CD1c-positive myeloid dendritic cell (primary cell): ENCODE data around the gene RAB11FIP4.
A peak's percentile ranks its signal among the peaks of the same experiment; 100 is the strongest.

Source experiments
- DNase-seq: peaks from one replicate; pipeline ENCODE4 v3.0.0-alpha.2; 2016; ENCODE audit errors: extremely low spot score

The RAB11FIP4 gene

GRCh38 chr17:31431852-31432658, 40.6 kb downstream of the RAB11FIP4 start:
- DNase-seq = no peak

DNA sequence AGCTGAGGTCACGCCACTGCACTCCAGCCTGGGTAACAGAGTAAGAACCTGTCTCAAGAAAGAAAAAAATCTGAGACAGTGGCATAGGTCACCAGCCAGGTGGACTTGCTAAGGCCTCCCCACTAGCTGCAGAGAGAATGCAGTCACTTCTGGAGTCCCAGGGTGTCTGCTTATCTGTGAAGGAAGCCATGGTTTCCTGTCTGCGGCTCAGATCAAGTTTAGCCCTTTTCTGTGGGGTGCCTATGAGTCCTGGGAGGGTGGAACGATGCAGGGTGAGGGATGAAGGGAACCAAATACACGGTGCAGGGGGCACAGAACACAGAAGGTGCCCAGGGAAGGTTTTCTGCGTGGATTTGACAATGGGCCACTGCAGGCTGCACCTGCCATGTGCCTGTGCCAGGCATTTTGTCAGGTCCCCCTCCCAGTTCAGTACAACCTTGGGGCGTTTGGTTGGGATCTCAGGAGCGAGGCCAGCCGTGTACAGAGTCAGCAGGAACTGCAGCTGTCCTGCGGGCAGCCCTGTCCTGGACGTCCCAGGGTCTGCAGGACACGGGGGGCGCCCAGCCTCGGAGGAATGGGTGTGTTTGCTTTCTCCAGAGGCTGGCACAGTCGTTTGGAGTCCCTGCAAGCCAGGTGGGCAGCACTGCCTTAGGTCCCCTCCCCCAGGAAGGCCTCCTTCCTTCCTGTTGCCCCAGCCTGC, 41.8 kb downstream of the RAB11FIP4 start:
- no peak for DNase-seq

GRCh38 chr17:31433811-31434726, 42.6 kb downstream of the RAB11FIP4 start:
- no peak for DNase-seq

DNA sequence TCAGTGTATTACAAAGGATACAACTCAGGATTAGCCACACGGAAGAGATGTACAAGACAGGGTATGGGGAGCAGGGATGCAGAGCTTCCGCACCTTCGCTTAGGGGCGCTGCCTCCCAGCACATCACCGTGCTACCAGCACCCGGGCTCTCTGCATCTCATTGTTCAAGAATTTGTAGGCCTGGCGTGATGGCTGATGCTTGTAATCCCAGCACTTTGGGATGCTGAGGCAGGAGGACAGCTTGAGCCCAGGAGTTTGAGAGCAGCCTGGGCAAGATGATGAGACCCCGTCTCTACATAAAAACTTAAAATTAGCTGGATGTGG, 43.2 kb downstream of the RAB11FIP4 start:
- no peak for DNase-seq

- DNase-seq = no peak
Observed at GRCh38 chr17:31435581-31435980, 44.1 kb downstream of the RAB11FIP4 start.

- DNase-seq = no peak
Observed at GRCh38 chr17:31437720-31438400, 46.4 kb downstream of the RAB11FIP4 start.

GRCh38 chr17:31439716-31440115, 48.2 kb downstream of the RAB11FIP4 start:
- no peak for DNase-seq

- DNase-seq = no peak
Observed at GRCh38 chr17:31442276-31442675, 50.8 kb downstream of the RAB11FIP4 start.

DNA sequence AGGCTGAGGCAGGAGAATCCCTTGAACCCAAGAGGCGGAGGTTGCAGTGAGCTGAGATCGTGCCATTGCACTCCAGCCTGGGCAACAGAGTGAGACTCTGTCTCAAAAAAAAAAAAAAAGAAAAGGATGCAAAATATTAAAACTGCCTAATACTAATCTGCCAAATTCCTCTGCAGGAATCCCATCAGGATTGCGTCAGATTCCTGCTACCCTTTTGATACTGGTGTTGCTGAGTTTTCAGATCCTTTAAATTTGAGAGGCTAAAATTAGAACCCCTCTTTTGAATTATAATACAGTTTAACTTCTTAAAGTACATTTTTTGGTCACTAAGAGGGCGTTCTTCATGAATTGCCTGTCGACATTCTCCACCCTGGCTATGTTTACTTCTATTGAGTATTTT, 51.4 kb downstream of the RAB11FIP4 start:
- DNase-seq = peak; percentile 9

DNA sequence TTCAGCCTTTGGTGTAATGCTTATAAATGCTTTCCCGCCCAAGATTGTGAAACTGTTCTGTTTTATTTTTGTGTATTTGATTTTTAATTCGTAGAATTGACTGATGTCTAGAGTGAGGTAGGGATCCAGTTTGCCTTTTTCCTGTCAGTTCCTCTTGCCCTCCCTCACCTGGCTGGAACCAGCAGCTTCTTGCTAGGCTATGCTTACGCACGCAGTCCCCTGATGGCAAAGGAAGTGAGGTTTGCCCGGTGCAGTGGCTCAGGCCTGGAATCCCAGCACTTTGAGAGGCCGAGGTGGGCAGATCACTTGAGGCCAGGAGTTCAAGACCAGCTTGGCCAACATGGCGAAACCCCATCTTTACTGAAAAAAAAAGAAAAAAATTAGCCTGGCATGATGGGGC, 51.9 kb downstream of the RAB11FIP4 start:
- DNase-seq = no peak

DNA sequence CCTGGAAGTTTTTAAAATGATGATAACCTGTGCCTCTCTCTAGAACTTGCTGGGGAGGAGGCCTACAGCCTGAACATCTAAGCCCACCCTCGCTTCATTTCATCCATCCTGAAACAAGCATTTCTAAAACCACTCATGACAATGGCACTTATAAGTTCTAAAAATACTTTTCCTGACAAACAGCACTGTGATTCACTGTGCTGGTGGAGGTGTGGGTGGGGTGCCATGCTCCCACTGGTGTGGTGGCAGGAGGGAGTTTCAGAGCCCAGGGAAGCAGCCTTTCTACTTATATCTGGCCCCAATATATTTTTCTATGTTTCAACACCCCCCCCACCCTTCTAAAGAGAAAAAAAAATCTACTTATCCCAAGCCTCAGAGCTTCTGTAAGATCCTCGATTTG, 52.6 kb downstream of the RAB11FIP4 start:
- peak; percentile 13 for DNase-seq

- DNase-seq = no peak
Observed at GRCh38 chr17:31446195-31446967, 54.9 kb downstream of the RAB11FIP4 start.

DNA sequence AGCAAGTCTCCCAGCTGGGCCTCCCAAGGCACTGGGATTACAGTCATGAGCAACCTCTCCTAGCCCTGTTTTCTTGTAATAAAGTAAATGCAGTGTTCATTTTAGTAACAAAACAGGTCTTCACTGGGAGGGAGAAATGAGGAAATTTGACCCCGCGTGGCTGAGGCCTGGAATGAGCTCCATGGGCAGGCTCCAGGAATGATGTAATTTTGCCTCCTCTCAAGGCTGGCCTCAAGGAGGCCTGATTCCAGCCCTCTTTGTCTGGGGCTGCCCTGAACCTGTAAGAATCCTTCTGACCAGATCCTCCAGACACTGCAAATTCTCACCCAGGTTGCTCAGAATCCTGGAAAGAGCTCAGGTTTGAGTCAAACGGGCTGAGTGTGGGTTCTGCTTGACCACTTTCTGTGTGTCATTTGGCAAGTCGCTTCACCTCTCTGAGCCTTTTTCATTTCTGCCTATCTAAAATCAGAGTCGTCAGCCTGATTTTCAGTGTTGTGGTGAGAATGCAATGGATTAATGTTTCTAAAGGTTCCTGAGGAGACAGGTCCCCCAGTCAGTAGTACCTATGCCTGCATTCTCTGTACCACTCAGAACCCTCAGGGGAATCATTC, 57.1 kb downstream of the RAB11FIP4 start:
- no peak for DNase-seq

DNA sequence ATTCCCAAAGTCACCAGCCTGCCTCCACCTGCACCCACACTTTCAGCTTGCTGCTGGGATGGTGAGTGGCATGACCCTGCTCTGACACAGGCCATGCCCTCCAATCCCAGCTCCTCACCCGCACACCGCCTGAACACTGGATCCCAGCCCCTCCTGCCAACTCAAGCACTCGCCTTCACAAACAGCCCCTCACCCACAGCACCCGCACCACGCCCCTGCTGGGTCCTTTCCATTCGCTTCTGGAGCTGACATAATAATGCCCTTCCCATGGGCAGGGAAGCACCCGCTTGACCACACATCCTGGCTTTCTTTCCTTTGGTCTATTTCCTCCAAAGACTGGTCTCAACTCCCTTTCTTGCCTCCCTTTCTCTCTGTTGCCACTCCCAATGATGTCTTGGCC, 57.6 kb downstream of the RAB11FIP4 start:
- DNase-seq = no peak

GRCh38 chr17:31449746-31450145, 58.3 kb downstream of the RAB11FIP4 start:
- DNase-seq = no peak

DNA sequence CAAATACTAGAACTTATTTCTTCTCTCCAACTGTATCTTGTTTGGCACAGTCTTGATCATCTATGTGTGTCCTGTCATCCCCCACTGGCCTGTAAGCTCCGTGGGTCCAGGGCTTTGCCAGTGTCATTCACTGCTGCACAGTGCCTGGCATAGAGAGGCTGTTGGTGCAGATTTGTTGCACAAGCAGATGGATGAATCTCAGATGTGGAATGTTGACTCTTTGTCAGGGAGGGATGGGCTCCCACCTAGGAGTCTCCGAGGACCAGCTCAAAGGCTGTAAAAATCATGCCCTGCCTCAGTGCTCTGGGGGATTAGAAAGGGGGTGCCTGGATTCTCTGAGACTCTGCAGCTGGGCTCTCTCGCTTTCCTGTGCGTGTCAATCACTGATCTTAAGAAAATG, 60.6 kb downstream of the RAB11FIP4 start:
- DNase-seq = no peak

DNA sequence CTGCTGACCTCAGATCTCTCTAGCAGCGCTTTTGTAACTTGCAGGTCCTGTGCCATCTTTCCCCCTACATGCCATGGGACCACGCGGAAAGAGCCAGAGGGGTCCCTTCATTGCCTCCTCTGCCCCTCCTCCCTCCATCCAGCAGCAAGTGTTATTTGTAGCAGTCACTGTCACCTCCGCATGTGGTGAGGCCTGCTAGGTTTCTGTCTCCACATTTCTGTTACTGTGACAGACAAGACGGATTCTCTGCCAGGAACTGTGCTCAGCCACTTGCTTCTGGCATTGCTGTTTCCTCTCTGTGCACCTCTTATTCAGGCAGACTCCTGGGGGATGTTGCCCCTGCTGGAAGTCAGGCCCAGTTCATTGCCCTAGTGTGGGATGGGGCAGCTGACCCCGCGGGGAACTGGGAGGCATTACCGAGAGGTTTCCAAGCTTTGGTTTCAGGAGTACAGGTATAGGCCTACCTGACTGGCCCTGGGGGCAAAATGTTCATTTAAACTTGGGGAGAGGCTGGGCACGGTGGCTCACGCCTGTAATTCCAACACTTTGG, 61.2 kb downstream of the RAB11FIP4 start:
- no peak for DNase-seq

DNA sequence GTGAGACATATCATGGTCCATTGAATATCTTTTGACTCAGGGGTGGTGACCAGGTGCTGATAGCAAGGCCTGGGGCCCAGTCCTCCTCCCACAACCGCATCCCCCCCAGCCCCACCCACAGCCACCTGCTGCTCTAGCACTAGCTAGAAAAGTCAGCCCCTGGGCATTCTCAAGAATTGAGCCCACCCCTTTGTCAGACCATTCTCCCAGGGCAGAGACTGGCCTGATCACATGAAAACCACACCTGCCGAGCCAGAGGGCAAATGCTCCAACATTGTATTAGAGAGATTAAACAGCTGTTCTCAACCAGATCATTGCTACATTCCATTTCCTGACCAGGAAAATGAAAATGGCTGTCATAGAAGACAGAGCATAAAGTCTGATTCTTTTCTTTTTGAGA, 62.4 kb downstream of the RAB11FIP4 start:
- no peak for DNase-seq

- DNase-seq = no peak
Observed at GRCh38 chr17:31456814-31457213, 65.3 kb downstream of the RAB11FIP4 start.
